Upper lobe of right lung (tissue), 1 donor: ENCODE measurements around the gene YIPF3. TPM values are rescaled to one million over a fixed set of nuclear protein-coding genes. Genes with fewer than 3 reads are reported as not detected.

Experiments used
- ATAC-seq: fragments of 200-7000 bp; cut with Tn5 transposase; one replicate; pipeline ENCODE4 v1.9.1; 2020; ENCODE audit warnings: mild to moderate bottlenecking, moderate library complexity
- DNase-seq: peaks from one replicate; pipeline ENCODE4 v3.0.0-alpha.2; 2020
- H3K27ac ChIP-seq: fragments of 200-600 bp; one replicate; pipeline ENCODE4 v1.8.0; 2022
- H3K27me3 ChIP-seq: fragments of 200-600 bp; one replicate; pipeline ENCODE4 v1.8.0; 2022; ENCODE audit warnings: mild to moderate bottlenecking
- H3K36me3 ChIP-seq: fragments of 200-600 bp; one replicate; pipeline ENCODE4 v1.8.0; 2022
- H3K4me1 ChIP-seq: fragments of 200-600 bp; one replicate; pipeline ENCODE4 v1.8.0; 2022
- H3K4me3 ChIP-seq: fragments of 200-600 bp; one replicate; pipeline ENCODE4 v1.8.0; 2022; ENCODE audit warnings: mild to moderate bottlenecking
- H3K9me3 ChIP-seq: fragments of 200-600 bp; one replicate; pipeline ENCODE4 v1.8.0; 2022
- CTCF ChIP-seq: fragments of 200-600 bp; IDR thresholded peaks from one replicate; pipeline ENCODE4 v1.8.0; 2022; ENCODE audit warnings: antibody characterized with exemption
- intact Hi-C: fragments of 100-400 bp; cut with DNase I; formaldehyde crosslinking; loops from one replicate; pipeline ENCODE4 v1.11.0; 2022
- total RNA-seq: library from RNA; stranded (reverse); fragmentation: NEBNext Ultra II Directional; extraction: Animal tissue kit (Norgen Biotek cat#: 25700); gene quantifications from one replicate; pipeline ENCODE4 v1.2.1, GENCODE V29; 2021
- donor health status: DM: no; HTN: yes; CAD: no; lungs with severe emphysema.

Gene YIPF3
- total RNA-seq, 1 donor from 2014 or later = 100 TPM

- H3K36me3 ChIP-seq = peaks cover 86% of the 10 kb centered on the region
- intact Hi-C loops = no loop called here
- TF ChIP-seq CTCF = no peak
- H3K4me3 ChIP-seq = no peak overlapping the region
- peaks cover 12% of the 10 kb centered on the region for H3K4me1 ChIP-seq
- DNase-seq = no peak
- H3K27ac ChIP-seq = no peak overlapping the region
- H3K27me3 ChIP-seq = no peaks in the 10 kb centered on the region
- no peak for ATAC-seq
- no peaks in the 10 kb centered on the region for H3K9me3 ChIP-seq
Measured at GRCh38 chr6:43522547-43523261, 6.0 kb upstream of the YIPF3 start.

- intact Hi-C loops = no loop called here
- H3K27ac ChIP-seq = no peak overlapping the region
- no peak for DNase-seq
- no peaks in the 10 kb centered on the region for H3K9me3 ChIP-seq
- H3K4me3 ChIP-seq = no peak overlapping the region
- no peak for TF ChIP-seq CTCF
- H3K4me1 ChIP-seq = peaks cover 15% of the 10 kb centered on the region
- peaks cover 77% of the 10 kb centered on the region for H3K36me3 ChIP-seq
- H3K27me3 ChIP-seq = no peaks in the 10 kb centered on the region
- ATAC-seq = no peak
Measured at GRCh38 chr6:43521836-43522235, 5.1 kb upstream of the YIPF3 start.

- Histone ChIP-seq H3K27me3 (no peaks in the 10 kb centered on the region), H3K9me3 (no peaks in the 10 kb centered on the region), H3K36me3 (peaks cover 65% of the 10 kb centered on the region), H3K4me3 (no peak overlapping the region), H3K27ac (no peak overlapping the region), H3K4me1 (peaks cover 26% of the 10 kb centered on the region)
- TF ChIP-seq CTCF = no peak
- no peak for ATAC-seq
- DNase-seq = no peak
- intact Hi-C loops = no loop called here
Measured at GRCh38 chr6:43520097-43520496, 3.4 kb upstream of the YIPF3 start.

GRCh38 chr6:43517505-43518357 is 1.0 kb upstream of the YIPF3 start:
- Histone ChIP-seq H3K9me3 (no peaks in the 10 kb centered on the region), H3K27ac (peak overlapping the region; percentile 85), H3K4me3 (peak overlapping the region; percentile 99), H3K4me1 (peaks cover 37% of the 10 kb centered on the region), H3K27me3 (no peaks in the 10 kb centered on the region), H3K36me3 (peaks cover 65% of the 10 kb centered on the region)
- ATAC-seq = no peak
- no peak for DNase-seq
- intact Hi-C loops = no loop called here
- no peak for TF ChIP-seq CTCF

GRCh38 chr6:43516367-43516696 is 394 bp downstream of the YIPF3 start:
- TF ChIP-seq CTCF = no peak
- intact Hi-C loops = no loop called here
- peak overlapping the region; percentile 85 for H3K27ac ChIP-seq
- DNase-seq (no peak), ATAC-seq (no peak)
- peaks cover 65% of the 10 kb centered on the region for H3K36me3 ChIP-seq
- no peaks in the 10 kb centered on the region for H3K9me3 ChIP-seq
- peak overlapping the region; percentile 99 for H3K4me3 ChIP-seq
- no peaks in the 10 kb centered on the region for H3K27me3 ChIP-seq
- peaks cover 37% of the 10 kb centered on the region for H3K4me1 ChIP-seq
